HG03575 (cell line): ENCODE results near the gene C17orf107.
"Not testable (repeated sequence)": the region's sequence is repeated elsewhere in the genome, so short reads cannot be mapped to it uniquely, and the experiment has no call there.

Source experiments
- ATAC-seq: cut with Tn5 transposase; IDR thresholded peaks from one replicate; pipeline ENCODE4 v1.9.1; 2021; ENCODE audit not compliant: unreplicated experiment, insufficient number of reproducible peaks, low FRiP score; ENCODE audit errors: extremely low read depth

Gene C17orf107

GRCh38 chr17:4869058-4869998 is 30.0 kb upstream of the C17orf107 start:
- ATAC-seq, result not testable (repeated sequence)

- no peak for ATAC-seq
These were observed 28.5 kb upstream of the C17orf107 start for GRCh38 chr17:4870855-4871254.

GRCh38 chr17:4872786-4873185 is 26.6 kb upstream of the C17orf107 start:
- no peak for ATAC-seq

- no peak for ATAC-seq
These were observed 22.2 kb upstream of the C17orf107 start for GRCh38 chr17:4877089-4877488.

GRCh38 chr17:4879601-4880000 is 19.7 kb upstream of the C17orf107 start:
- no peak for ATAC-seq

- no peak for ATAC-seq
These were observed 18.5 kb upstream of the C17orf107 start for GRCh38 chr17:4880857-4881256.

- ATAC-seq, result no peak
These were observed 17.4 kb upstream of the C17orf107 start for GRCh38 chr17:4881761-4882555.

GRCh38 chr17:4884489-4884888 is 14.8 kb upstream of the C17orf107 start:
- no peak for ATAC-seq

- no peak for ATAC-seq
These were observed 12.5 kb upstream of the C17orf107 start for GRCh38 chr17:4886830-4887229.

- no peak for ATAC-seq
These were observed 11.8 kb upstream of the C17orf107 start for GRCh38 chr17:4887581-4887980.

GRCh38 chr17:4891411-4892410 is 7.6 kb upstream of the C17orf107 start:
- ATAC-seq, result no peak

- ATAC-seq, result no peak
These were observed 6.7 kb upstream of the C17orf107 start for GRCh38 chr17:4892499-4893221.

GRCh38 chr17:4893272-4893671 is 6.1 kb upstream of the C17orf107 start:
- no peak for ATAC-seq

GRCh38 chr17:4893721-4894560 is 5.4 kb upstream of the C17orf107 start:
- ATAC-seq, result no peak

- ATAC-seq, result no peak
These were observed 4.2 kb upstream of the C17orf107 start for GRCh38 chr17:4895121-4895520.

- no peak for ATAC-seq
These were observed 3.5 kb upstream of the C17orf107 start for GRCh38 chr17:4895657-4896331.
